Breast epithelium (tissue), 3 donors: ENCODE data around the gene ZBTB48.

Source experiments
- CTCF ChIP-seq, 3 donors: fragments of 450-650 bp; IDR thresholded peaks; one replicate each; pipeline ENCODE4 v1.5.1; 2016 to 2017; ENCODE audit warnings: antibody characterized with exemption in 3 of 3, mild to moderate bottlenecking in 3 of 3, moderate library complexity in 3 of 3
- POLR2A ChIP-seq: fragments of 450-650 bp; IDR thresholded peaks from one replicate; pipeline ENCODE4 v1.6.1; 2016; ENCODE audit warnings: antibody characterized with exemption, mild to moderate bottlenecking, moderate library complexity
- POLR2AphosphoS5 ChIP-seq, 3 donors: sonication (generic); formaldehyde crosslinking; IDR thresholded peaks; one replicate each; pipeline ENCODE4 v1.6.1; 2017; ENCODE audit warnings: antibody characterized with exemption in 3 of 3

GRCh38 chr1:6580593-6581409 is 1.0 kb downstream of the ZBTB48 start:
- TF ChIP-seq CTCF (IDR thresholded peaks at IDR 0.05), result no peak
- TF ChIP-seq POLR2A, result no peak
- no peak for TF ChIP-seq POLR2AphosphoS5 (IDR thresholded peaks at IDR 0.05)
